K562 (cell line): Measurements from ENCODE around the gene PARD3. TPM values are rescaled to one million over a fixed set of nuclear protein-coding genes. Genes with fewer than 3 reads are reported as not detected.

Experiments used
- CBFA2T3 ChIP-seq: fragments of 450-650 bp; IDR thresholded peaks from 2 replicates; pipeline ENCODE4 v1.6.1; 2017
- CEBPG ChIP-seq, 3 experiments: fragments of 200-800 bp in 1 of 3; sonication (Bioruptor generic) in 1 of 3; sonication (generic) in 1 of 3; formaldehyde crosslinking in 1 of 3; IDR thresholded peaks in 2 of 3; conservative IDR thresholded peaks in 1 of 3; 2 replicates each; pipeline versions ENCODE4 v1.6.1 to v1.8.0; 2016 to 2022; ENCODE audit warnings: missing compliant biosample characterization in 2 of 3, missing genetic modification characterization in 2 of 3, mild to moderate bottlenecking in 1 of 3, missing genetic modification reagents in 1 of 3
- CHCHD3 ChIP-seq: fragments of 250-450 bp; sonication (Bioruptor Pico); IDR thresholded peaks from 2 replicates; pipeline ENCODE4 v2.1.2; 2022; ENCODE audit warnings: mild to moderate bottlenecking
- EP400 ChIP-seq: fragments of 450-650 bp; IDR thresholded peaks from 2 replicates; pipeline ENCODE4 v1.6.1; 2017; ENCODE audit warnings: antibody characterized with exemption, mild to moderate bottlenecking, moderate library complexity
- FOS ChIP-seq: IDR thresholded peaks from 3 replicates; pipeline ENCODE4 v1.6.1; 2011; ENCODE audit not compliant: insufficient read length; ENCODE audit errors: extremely low read depth
- MIER1 ChIP-seq: fragments of 450-650 bp; IDR thresholded peaks from 2 replicates; pipeline ENCODE4 v1.6.1; 2016; ENCODE audit warnings: antibody characterized with exemption, mild to moderate bottlenecking, low read depth
- NR2C1 ChIP-seq, 2 experiments: fragments of 450-650 bp; IDR thresholded peaks; 2 replicates each; pipeline ENCODE4 v1.6.1; 2017; ENCODE audit warnings: mild to moderate bottlenecking in 2 of 2, antibody characterized with exemption in 1 of 2, inconsistent platforms in 1 of 2, missing compliant biosample characterization in 1 of 2, missing genetic modification characterization in 1 of 2
- NR4A1 ChIP-seq, 2 experiments: fragments of 250-450 bp in 1 of 2; fragments of 450-650 bp in 1 of 2; sonication (Bioruptor Pico) in 1 of 2; IDR thresholded peaks; 2 replicates each; pipeline versions ENCODE4 v1.4.0 to v1.6.1; 2016 to 2020; ENCODE audit warnings: mild to moderate bottlenecking in 2 of 2, missing compliant biosample characterization in 1 of 2, missing genetic modification characterization in 1 of 2, moderate library complexity in 1 of 2
- PTRF ChIP-seq: fragments of 450-650 bp; IDR thresholded peaks from 2 replicates; pipeline ENCODE4 v1.6.1; 2016; ENCODE audit warnings: mild to moderate bottlenecking, missing genetic modification characterization, missing compliant biosample characterization
- RBM15 ChIP-seq: fragments of 200-400 bp; formaldehyde crosslinking; IDR thresholded peaks from 2 replicates; pipeline ENCODE4 v1.6.1; 2018; ENCODE audit warnings: mild to moderate bottlenecking, low read length, moderate library complexity; ENCODE audit not compliant: insufficient read depth
- ZEB2 ChIP-seq: fragments of 450-650 bp; IDR thresholded peaks from 2 replicates; pipeline ENCODE4 v1.6.1; 2016
- ZNF124 ChIP-seq: sonication (generic); formaldehyde crosslinking; IDR thresholded peaks from 2 replicates; pipeline ENCODE4 v1.8.1; 2022; ENCODE audit warnings: missing genetic modification reagents
- ZNF175 ChIP-seq: fragments of 200-800 bp; sonication (Bioruptor generic); IDR thresholded peaks from 2 replicates; pipeline ENCODE4 v1.6.1; 2016; ENCODE audit warnings: low read depth, mild to moderate bottlenecking, missing genetic modification characterization, missing compliant biosample characterization
- ZSCAN32 ChIP-seq: fragments of 450-650 bp; formaldehyde crosslinking; IDR thresholded peaks from 2 replicates; pipeline ENCODE4 v1.4.0; 2020; ENCODE audit warnings: mild to moderate bottlenecking, moderate library complexity
- polyA plus RNA-seq, 8 experiments: library from polyadenylated mRNA; depleted of rRNA in 4 of 8; stranded (reverse) in 5 of 8; unstranded in 3 of 8; fragments of >200 nt; fragmentation: Nextera tagmentation in 2 of 8; fragmentation: Illumina TruSeq in 1 of 8; extraction: Ambion mirVana in 2 of 8; extraction: Trizol in 1 of 8; gene quantifications; 2 replicates each; pipeline versions ENCODE4 v1.2.1 to v1.2.3, GENCODE V29; 2011 to 2014; ENCODE audit warnings: inconsistent platforms in 1 of 8, missing spikeins in 1 of 8
- total RNA-seq, 7 experiments: library from RNA; depleted of rRNA in 6 of 7; stranded (reverse); fragments of >200 nt in 6 of 7; fragmentation: Illumina TruSeq in 2 of 7; extraction: Trizol in 2 of 7; gene quantifications; 2 replicates each; pipeline versions ENCODE4 v1.2.1 to v1.2.3, GENCODE V29; 2011 to 2021; ENCODE audit warnings: low replicate concordance in 1 of 7
- TF ChIP-seq, protein P1 (sequence below): fragments of 450-650 bp; IDR thresholded peaks from 2 replicates; pipeline ENCODE4 v1.6.1; 2016; ENCODE audit warnings: low read depth, mild to moderate bottlenecking, moderate library complexity
- TF ChIP-seq, protein P2 (sequence below): fragments of 450-650 bp; formaldehyde crosslinking; IDR thresholded peaks from 2 replicates; pipeline ENCODE4 v1.4.0; 2020; ENCODE audit warnings: mild to moderate bottlenecking, moderate library complexity
- TF ChIP-seq, protein P3 (sequence below): IDR thresholded peaks from 2 replicates; pipeline ENCODE4 v1.6.1; 2011; ENCODE audit not compliant: insufficient read length; ENCODE audit errors: extremely low read depth
- TF ChIP-seq, protein P4 (sequence below): fragments of 450-650 bp; formaldehyde crosslinking; IDR thresholded peaks from 2 replicates; pipeline ENCODE4 v1.4.0; 2020; ENCODE audit warnings: mild to moderate bottlenecking, moderate library complexity

PARD3 gene
- total and polyA plus RNA-seq, 9 of the 15 experiments (the other 6 are each of a cell fraction or from before 2014, with no cell fraction given) = 2.7 to 11.7 (median 7.7) TPM

DNA sequence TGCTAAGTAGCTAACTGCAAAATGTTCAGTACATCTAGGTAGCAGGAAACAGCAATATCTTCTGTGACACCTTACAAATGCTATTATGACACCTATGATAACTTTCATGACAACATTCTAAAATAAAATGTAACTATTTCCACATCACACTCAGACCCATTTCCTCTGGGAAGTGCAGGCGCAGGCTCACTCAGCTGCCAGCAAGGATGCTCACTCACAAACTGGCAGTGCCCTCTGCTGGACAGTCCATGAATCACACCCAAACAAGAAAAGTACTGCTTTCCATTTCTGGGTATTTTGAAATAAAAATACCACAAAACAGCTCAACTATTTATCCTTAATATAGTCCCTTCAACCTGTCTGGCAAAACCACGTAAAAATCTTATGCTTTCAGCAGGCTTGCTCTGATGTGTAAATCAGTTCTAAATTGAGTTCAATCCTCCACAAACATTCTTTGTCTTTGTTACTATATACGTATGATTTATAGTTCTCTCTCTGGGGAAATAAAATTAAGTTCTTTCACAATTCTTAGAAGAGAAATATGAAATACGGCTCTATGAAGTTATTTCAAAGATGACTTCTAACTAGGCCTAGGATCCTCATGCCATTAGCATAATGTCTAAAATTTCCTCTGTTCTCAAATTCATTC, 176.6 kb downstream of the PARD3 start (continued):
- TF ChIP-seq ZNF175 (no peak), CEBPG (CRISPR knock-in tag; IDR thresholded peaks at IDR 0.05) (no peak), CEBPG (tag; conservative IDR thresholded peaks at IDR 0.05 in 1 of 2, IDR thresholded peaks at IDR 0.05 in 1 of 2) (0 out of 4 replicates have a peak, but pooled peaks of 1 of the 2 experiments have one; percentile 40), NR2C1 (IDR thresholded peaks at IDR 0.05) (no peak), NR2C1 (tag; IDR thresholded peaks at IDR 0.05) (no peak), MIER1 (no peak), CBFA2T3 (no peak), FOS (no peak), EP400 (no peak), RBM15 (no peak), NR4A1 (CRISPR knock-in tag; IDR thresholded peaks at IDR 0.05) (no peak), NR4A1 (tag; IDR thresholded peaks at IDR 0.05) (no peak), ZEB2 (no peak), ZNF124 (no peak), ZSCAN32 (CRISPR knock-in tag) (no peak), CHCHD3 (CRISPR knock-in tag) (no peak), PTRF (no peak)
- TF ChIP-seq, protein P1, sequence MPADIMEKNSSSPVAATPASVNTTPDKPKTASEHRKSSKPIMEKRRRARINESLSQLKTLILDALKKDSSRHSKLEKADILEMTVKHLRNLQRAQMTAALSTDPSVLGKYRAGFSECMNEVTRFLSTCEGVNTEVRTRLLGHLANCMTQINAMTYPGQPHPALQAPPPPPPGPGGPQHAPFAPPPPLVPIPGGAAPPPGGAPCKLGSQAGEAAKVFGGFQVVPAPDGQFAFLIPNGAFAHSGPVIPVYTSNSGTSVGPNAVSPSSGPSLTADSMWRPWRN = no peak
- TF ChIP-seq, protein P2, sequence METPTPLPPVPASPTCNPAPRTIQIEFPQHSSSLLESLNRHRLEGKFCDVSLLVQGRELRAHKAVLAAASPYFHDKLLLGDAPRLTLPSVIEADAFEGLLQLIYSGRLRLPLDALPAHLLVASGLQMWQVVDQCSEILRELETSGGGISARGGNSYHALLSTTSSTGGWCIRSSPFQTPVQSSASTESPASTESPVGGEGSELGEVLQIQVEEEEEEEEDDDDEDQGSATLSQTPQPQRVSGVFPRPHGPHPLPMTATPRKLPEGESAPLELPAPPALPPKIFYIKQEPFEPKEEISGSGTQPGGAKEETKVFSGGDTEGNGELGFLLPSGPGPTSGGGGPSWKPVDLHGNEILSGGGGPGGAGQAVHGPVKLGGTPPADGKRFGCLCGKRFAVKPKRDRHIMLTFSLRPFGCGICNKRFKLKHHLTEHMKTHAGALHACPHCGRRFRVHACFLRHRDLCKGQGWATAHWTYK (CRISPR knock-in tag) = no peak
- TF ChIP-seq, protein P3, sequence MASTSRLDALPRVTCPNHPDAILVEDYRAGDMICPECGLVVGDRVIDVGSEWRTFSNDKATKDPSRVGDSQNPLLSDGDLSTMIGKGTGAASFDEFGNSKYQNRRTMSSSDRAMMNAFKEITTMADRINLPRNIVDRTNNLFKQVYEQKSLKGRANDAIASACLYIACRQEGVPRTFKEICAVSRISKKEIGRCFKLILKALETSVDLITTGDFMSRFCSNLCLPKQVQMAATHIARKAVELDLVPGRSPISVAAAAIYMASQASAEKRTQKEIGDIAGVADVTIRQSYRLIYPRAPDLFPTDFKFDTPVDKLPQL = no peak
- TF ChIP-seq, protein P4, sequence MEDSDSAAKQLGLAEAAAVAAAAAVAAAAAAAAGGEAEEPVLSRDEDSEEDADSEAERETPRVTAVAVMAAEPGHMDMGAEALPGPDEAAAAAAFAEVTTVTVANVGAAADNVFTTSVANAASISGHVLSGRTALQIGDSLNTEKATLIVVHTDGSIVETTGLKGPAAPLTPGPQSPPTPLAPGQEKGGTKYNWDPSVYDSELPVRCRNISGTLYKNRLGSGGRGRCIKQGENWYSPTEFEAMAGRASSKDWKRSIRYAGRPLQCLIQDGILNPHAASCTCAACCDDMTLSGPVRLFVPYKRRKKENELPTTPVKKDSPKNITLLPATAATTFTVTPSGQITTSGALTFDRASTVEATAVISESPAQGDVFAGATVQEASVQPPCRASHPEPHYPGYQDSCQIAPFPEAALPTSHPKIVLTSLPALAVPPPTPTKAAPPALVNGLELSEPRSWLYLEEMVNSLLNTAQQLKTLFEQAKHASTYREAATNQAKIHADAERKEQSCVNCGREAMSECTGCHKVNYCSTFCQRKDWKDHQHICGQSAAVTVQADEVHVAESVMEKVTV (CRISPR knock-in tag) = peak; percentile 62
